ENCODE results near the gene PAK2. TPM values are rescaled to one million over a fixed set of nuclear protein-coding genes. Genes with fewer than 3 reads are reported as not detected.

PAK2 gene
- total and polyA plus RNA-seq, 9 of the 15 experiments (the other 6 are each of a cell fraction or from before 2014, with no cell fraction given) = 13.2 to 72.4 (median 35.7) TPM

- TF ChIP-seq ARID3A (IDR thresholded peaks at IDR 0.05; ENCODE audit: borderline replicate concordance, low read depth, low read length) (no peak), RBM22 (IDR thresholded peaks at IDR 0.05; ENCODE audit: low read depth, low read length, poor library complexity, severe bottlenecking) (peak; percentile 55), ZNF76 (CRISPR knock-in tag; IDR thresholded peaks at IDR 0.05; ENCODE audit: borderline replicate concordance) (0 out of 2 replicates have a peak, but pooled peaks have one; percentile 26), GABPB1 (CRISPR knock-in tag; IDR thresholded peaks at IDR 0.05) (peak; percentile 69; the same call in 1 of the 2 replicates), IRF9 (tag; IDR thresholded peaks at IDR 0.05) (no peak), ARNT (IDR thresholded peaks at IDR 0.05) (no peak), NR2C2 (CRISPR knock-in tag; IDR thresholded peaks at IDR 0.05) (peak; percentile 78), NR2C2 (tag; IDR thresholded peaks at IDR 0.05) (peak; percentile 91), FOXK2 (conservative IDR thresholded peaks at IDR 0.05 in 1 of 2, IDR thresholded peaks at IDR 0.05 in 1 of 2; ENCODE audit: low read depth in 2 of 2) (peak in 1 of 2 experiments; percentile 33; a peak in 1 of 4 replicates), SP1 (CRISPR knock-in tag; IDR thresholded peaks at IDR 0.05) (peak; percentile 14; the same call in 1 of the 2 replicates), ETV5 (CRISPR knock-in tag; IDR thresholded peaks at IDR 0.05; ENCODE audit: low read depth) (peak; percentile 76), ERF (CRISPR knock-in tag; IDR thresholded peaks at IDR 0.05) (0 out of 2 replicates have a peak, but pooled peaks have one; percentile 37), ZNF512 (tag; IDR thresholded peaks at IDR 0.05) (no peak), KDM1A (IDR thresholded peaks at IDR 0.05) (no peak), HLTF (IDR thresholded peaks at IDR 0.05) (no peak), PHF8 (IDR thresholded peaks at IDR 0.05; ENCODE audit: borderline replicate concordance, low read length) (peak; percentile 99)
Observed at GRCh38 chr3:196867507-196868296, 128.0 kb downstream of the PAK2 start, which contains the start of gene SENP5 (continued).
